GM12874 (cell line): ENCODE data around the gene DDX47.

Source experiments
- CTCF ChIP-seq: IDR thresholded peaks from 2 replicates; pipeline ENCODE4 v1.5.1; 2011; ENCODE audit warnings: low read depth, mild to moderate bottlenecking, control low read depth, low read length, moderate library complexity; ENCODE audit not compliant: insufficient read depth

Gene DDX47

DNA sequence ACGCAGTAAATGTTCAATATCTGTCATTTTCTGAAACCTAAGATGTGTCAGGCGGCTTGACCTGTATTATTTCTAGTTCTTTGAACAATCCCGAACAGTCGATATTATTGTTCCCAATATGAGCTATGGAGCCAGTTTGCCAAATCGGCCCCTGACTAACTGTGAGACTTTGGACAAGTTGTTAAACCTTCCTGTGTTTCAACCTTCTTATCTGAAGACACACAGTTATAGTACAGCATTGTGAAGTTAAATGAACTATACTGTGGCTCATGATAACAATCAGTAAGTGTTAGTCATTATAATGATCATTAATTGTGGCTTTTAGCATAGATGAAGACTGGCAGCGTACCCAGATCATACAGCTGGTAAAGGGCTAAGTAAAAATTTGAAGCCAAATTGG lies 23.4 kb downstream of the DDX47 start:
- no peak for TF ChIP-seq CTCF

DNA sequence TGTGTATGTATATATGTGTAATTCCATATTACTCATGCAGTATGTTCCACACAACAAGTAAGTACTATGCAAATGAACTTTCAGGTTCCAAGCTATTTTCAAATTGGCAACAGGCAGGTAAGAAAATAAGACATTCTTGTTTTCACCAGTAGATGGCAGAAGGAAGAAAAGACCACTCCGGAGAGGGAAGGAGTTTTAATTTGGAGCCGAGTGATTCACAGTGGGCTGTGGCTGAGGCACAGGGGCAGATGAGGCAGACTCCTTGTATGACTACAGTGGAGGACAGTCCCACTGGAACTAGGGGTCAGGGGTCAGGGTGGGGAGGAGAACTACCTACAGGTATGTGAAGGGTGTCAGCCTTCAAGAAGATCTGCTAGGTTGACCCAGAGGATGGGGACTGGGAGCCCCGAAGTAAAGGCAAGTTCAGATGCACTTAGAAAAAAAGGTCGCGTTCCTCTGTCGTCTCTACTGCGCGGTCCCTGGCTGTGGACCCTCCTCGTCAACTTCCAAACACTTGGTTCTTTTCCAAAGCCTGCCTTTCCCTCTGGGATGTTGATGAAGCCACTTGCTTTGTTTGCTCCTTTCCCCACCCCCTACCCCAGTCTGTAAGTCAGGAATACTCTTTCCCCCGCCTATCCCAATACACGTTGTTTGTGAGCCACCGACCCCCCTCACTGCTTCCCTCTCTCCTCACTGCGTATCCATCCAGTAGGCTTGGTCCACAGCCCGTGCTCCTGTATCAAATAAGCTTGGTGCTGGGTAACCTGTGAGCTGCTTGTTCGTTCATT lies 24.1 kb downstream of the DDX47 start:
- peak; percentile 41; the same call in 1 of the 2 replicates for TF ChIP-seq CTCF

DNA sequence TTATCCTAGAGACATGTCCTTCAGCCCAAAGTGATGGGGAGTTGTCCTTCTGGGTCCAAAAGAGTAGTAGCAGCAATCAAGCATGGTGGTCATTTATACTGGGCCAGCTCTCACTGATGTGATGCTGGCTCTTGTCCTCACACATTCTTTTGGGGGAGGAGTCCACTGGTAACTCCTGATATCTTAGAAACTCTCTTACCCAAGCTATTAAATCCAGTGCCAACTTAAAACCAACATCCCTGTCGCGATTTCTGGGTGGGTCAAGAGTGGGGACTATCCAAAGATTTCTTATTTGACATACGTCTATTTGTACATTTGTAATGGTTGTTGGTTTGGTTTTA lies 24.6 kb downstream of the DDX47 start:
- TF ChIP-seq CTCF, result no peak

DNA sequence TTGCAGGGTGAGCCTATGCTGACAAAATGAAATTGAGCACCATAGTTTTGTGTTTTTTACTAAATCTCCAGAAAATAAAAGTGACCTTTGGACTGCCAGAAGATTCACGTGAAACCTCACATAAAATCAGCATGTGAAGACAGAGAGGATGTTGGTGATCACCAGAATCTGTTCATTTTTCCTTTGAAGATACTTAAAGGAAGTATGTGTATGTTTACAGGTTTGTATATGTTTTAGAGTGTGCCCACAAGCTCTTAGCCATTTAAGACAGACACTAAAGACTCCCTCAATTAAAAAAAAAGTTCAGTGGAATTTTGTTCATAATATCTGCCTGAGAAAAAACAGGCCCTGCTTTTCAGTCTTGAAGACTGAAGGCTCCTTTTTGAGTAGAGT lies 25.9 kb downstream of the DDX47 start:
- TF ChIP-seq CTCF, result no peak

DNA sequence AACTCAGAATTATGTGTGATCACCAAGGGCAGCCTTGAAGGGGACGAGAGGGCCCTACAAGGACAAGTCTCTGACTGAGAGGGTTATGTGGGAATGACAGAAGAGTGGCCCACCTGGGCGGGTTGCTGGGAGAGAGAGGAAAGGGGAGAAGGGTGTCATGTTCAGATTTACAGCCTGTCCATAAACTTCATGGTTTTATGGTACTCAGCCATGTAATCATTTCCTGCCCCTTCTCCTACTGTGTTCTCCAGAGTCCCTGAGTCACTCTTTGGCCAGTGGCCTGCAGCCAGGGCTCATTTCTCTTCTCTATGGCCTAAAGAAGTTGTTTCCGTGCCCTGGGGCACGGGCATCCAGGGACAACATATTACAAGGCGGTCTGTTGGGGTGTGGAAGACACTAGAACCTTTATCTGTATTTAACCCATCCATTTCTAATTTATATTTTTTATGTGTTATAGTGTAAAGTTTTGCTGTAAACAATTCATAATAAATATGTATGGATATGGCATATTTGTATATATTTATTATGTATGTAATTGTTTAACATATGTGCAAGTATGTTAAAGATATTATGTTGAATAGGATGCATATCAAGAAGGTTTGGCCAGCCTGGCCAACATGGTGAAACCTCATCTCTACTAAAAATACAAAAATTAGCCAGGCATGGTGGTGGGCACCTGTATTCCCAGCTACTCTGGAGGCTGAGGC lies 26.9 kb downstream of the DDX47 start:
- no peak for TF ChIP-seq CTCF

DNA sequence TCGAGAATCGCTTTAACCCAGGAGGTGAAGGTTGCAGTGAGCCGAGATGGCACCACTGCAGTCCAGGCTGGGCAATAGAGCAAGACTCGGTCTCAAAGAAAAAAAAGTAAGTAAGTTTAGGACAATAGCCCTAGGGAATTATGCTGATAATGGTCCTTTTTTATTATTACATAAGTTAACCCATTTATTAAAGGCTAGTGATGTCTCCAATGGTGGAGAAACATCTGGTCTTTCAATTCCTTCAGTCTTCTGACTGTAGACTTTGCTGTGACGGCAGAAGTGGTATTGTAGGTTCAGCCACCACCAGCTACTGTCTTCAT lies 27.4 kb downstream of the DDX47 start:
- no peak for TF ChIP-seq CTCF

GRCh38 chr12:12845794-12846243 lies 32.7 kb downstream of the DDX47 start:
- no peak for TF ChIP-seq CTCF
